Embryonic facial prominence (tissue), 1 donor: ENCODE results near the gene AP1AR.
A peak's percentile ranks its signal among the peaks of the same experiment; 100 is the strongest.
"Not testable (repeated sequence)": the region's sequence is repeated elsewhere in the genome, so short reads cannot be mapped to it uniquely, and the experiment has no call there.

Source experiments
- DNase-seq: peaks from one replicate; pipeline ENCODE4 v3.0.0-alpha.2; 2016; ENCODE audit errors: extremely low spot score

Gene AP1AR

GRCh38 chr4:112279025-112279881 lies 47.7 kb downstream of the AP1AR start:
- DNase-seq, result no peak

GRCh38 chr4:112279882-112280315 lies 48.3 kb downstream of the AP1AR start:
- DNase-seq, result no peak

- DNase-seq, result no peak
These were observed 48.9 kb downstream of the AP1AR start for GRCh38 chr4:112280386-112281056.

- DNase-seq, result not testable (repeated sequence)
These were observed 50.4 kb downstream of the AP1AR start for GRCh38 chr4:112281895-112282398.

- DNase-seq, result no peak
These were observed 51.5 kb downstream of the AP1AR start for GRCh38 chr4:112282860-112283667.

- DNase-seq, result no peak
These were observed 52.6 kb downstream of the AP1AR start for GRCh38 chr4:112284166-112284565.

- no peak for DNase-seq
These were observed 53.2 kb downstream of the AP1AR start for GRCh38 chr4:112284662-112285411.

- no peak for DNase-seq
These were observed 55.8 kb downstream of the AP1AR start for GRCh38 chr4:112287258-112287989.

GRCh38 chr4:112288455-112288854 lies 56.9 kb downstream of the AP1AR start:
- no peak for DNase-seq

GRCh38 chr4:112289407-112290253 lies 58.0 kb downstream of the AP1AR start:
- DNase-seq, result no peak

GRCh38 chr4:112290341-112290740 lies 58.8 kb downstream of the AP1AR start:
- DNase-seq, result no peak

GRCh38 chr4:112296949-112297880 lies 65.6 kb downstream of the AP1AR start, which contains the start of gene ALPK1:
Gene ALPK1 (plus strand): TSS chr4:112297369.
- peak; percentile 68 for DNase-seq

- DNase-seq, result no peak
These were observed 68.1 kb downstream of the AP1AR start for GRCh38 chr4:112299721-112300120.

- DNase-seq, result no peak
These were observed 71.0 kb downstream of the AP1AR start for GRCh38 chr4:112302320-112303274.

GRCh38 chr4:112305477-112305876 lies 73.9 kb downstream of the AP1AR start:
- not testable (repeated sequence) for DNase-seq

GRCh38 chr4:112309263-112309791 lies 77.7 kb downstream of the AP1AR start:
- not testable (repeated sequence) for DNase-seq

GRCh38 chr4:112311516-112311915 lies 79.9 kb downstream of the AP1AR start:
- no peak for DNase-seq
